ENCODE data around the gene MTMR11. TPM values are rescaled to one million over a fixed set of nuclear protein-coding genes. Genes with fewer than 3 reads are reported as not detected.
"Not testable (repeated sequence)": the region's sequence is repeated elsewhere in the genome, so short reads cannot be mapped to it uniquely, and the experiment has no call there.

The MTMR11 gene
- total RNA-seq, 1 experiment from 2014 or later = 6.5 TPM

DNA sequence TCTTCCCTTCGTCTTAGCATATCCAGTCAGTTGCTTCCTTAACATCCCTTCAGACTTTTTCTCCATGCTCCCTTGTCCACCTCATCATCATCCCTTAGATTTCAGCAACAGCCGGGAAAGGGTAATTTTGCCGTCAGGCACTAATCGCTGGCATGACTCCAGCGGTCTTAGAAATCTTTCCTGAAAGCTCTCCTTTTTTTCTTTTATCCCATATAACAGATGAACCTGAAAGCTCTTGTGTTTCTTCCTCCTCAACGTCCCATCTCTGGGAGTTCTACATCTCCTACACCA is 47.7 kb downstream of the MTMR11 start:
- DNase-seq (ENCODE audit: low spot score) = peak; percentile 57
- CTCF ChIA-PET = interaction anchor here (1.3 to 2.1 kb wide), 2 partner anchors 162 to 298 kb away, joined by 3 to 10 read pairs; no protein-coding TSS in a partner anchor

DNA sequence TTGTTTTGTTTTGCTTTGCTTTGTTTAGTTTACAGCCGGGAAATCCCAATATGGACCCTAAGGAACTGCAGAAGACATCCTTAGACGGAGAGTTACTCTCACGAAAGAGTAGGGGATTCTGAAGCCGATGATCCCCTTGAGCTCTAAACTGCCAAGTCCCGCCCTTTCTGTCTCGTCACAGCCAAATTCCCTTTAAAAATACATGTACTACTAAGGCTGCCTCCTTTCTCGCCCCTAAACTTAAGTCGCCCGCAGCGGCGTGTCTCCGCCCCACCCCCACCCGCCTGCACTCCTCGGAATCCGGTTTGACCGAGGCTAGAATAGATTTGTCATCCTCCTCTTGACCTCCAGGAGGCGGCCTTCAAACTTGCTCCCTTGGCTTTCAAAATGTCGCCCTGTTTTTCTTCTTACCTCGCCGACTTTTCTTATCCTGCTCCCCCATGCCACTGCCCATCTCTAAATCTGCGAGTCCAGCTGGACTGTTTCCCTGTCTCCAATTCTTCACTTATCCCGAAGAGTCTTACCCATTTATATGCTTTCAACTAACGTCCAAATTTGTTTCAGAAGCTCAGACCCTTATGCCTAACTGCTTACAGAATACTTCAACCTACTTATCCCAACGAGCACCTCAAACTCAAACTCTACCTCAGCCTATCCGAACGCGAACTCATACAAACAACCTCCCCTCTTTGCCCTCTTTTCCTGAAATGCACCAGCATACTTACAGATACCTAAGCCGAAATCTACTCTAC is 48.3 kb downstream of the MTMR11 start:
- BruUV-seq (replicated peaks) = TSS peak; percentile 32
- peak; percentile 95 for DNase-seq (ENCODE audit: low spot score)

More for the DNA sequence above, 47.7 kb downstream of the MTMR11 start:
- Histone ChIP-seq H3K9me3 (ENCODE audit: low read depth, low read length, poor library complexity, severe bottlenecking) (no peaks in the 10 kb centered on the region), H3K36me3 (ENCODE audit: insufficient read depth, low read length, poor library complexity, severe bottlenecking) (no peaks in the 10 kb centered on the region), H3K27me3 (replicated peaks; ENCODE audit: insufficient read depth, low read depth, low read length, poor library complexity) (no peaks in the 10 kb centered on the region), H3K27ac (ENCODE audit: low read depth, low read length, poor library complexity, severe bottlenecking) (peak overlapping the region; percentile 98), H3K4me3 (ENCODE audit: low read depth, low read length, poor library complexity, severe bottlenecking) (peak overlapping the region; percentile 68), H3K4me1 (ENCODE audit: insufficient read depth, low read length, poor library complexity, severe bottlenecking) (no peaks in the 10 kb centered on the region)
- POLR2A ChIA-PET (ENCODE audit: low non-redundant PET) = no interaction called here
- BruUV-seq (replicated peaks) = no TSS peak
- intact Hi-C loops (cut with micrococcal nuclease; ENCODE audit: unreplicated experiment) = no loop called here
- TF ChIP-seq EZH2 (IDR thresholded peaks at IDR 0.05; ENCODE audit: borderline replicate concordance, low read depth, low read length, poor library complexity, severe bottlenecking) = no peak
- TF ChIP-seq, protein P1, sequence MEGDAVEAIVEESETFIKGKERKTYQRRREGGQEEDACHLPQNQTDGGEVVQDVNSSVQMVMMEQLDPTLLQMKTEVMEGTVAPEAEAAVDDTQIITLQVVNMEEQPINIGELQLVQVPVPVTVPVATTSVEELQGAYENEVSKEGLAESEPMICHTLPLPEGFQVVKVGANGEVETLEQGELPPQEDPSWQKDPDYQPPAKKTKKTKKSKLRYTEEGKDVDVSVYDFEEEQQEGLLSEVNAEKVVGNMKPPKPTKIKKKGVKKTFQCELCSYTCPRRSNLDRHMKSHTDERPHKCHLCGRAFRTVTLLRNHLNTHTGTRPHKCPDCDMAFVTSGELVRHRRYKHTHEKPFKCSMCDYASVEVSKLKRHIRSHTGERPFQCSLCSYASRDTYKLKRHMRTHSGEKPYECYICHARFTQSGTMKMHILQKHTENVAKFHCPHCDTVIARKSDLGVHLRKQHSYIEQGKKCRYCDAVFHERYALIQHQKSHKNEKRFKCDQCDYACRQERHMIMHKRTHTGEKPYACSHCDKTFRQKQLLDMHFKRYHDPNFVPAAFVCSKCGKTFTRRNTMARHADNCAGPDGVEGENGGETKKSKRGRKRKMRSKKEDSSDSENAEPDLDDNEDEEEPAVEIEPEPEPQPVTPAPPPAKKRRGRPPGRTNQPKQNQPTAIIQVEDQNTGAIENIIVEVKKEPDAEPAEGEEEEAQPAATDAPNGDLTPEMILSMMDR (conservative IDR thresholded peaks at IDR 0.05; ENCODE audit: low read depth, low read length) = no peak

DNA sequence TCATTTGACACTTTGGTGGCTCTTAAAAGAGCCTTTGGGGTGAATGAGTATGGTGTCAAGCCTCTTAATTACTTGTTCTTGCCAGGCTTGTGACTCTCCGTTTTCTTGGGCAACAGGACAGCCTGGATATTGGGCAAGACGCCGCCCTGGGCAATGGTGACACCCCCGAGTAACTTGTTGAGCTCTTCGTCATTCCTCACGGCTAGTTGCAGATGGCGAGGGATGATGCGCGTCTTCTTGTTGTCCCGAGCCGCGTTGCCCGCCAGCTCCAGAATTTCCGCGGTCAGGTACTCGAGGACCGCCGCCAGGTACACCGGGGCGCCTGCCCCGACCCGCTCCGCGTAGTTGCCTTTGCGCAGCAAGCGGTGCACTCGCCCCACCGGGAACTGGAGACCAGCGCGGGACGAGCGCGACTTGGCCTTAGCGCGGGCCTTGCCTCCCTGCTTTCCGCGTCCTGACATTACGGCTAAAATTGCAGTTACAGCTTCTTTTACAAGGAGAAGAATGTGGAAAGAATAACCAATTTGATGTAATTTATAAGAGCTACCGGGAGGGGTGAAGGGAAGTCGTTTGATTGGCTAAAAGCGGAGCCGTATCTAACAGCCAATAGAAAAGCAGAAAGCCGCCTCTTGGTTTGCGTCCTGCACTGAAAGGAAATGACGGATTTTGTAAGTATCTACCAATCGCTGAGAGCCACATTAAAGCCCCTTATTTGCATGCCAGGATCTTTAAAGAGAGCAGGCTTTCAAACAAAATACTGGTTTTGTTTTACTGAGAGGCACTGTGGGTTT is 49.0 kb downstream of the MTMR11 start:
- TSS peak; percentile 34 for BruUV-seq (replicated peaks)
- H3K4me1 ChIP-seq (ENCODE audit: insufficient read depth, low read length, poor library complexity, severe bottlenecking) = no peaks in the 10 kb centered on the region
- H3K9me3 ChIP-seq (ENCODE audit: low read depth, low read length, poor library complexity, severe bottlenecking) = no peaks in the 10 kb centered on the region
- no peaks in the 10 kb centered on the region for H3K27me3 ChIP-seq (replicated peaks; ENCODE audit: insufficient read depth, low read depth, low read length, poor library complexity)
- intact Hi-C loops (cut with micrococcal nuclease; ENCODE audit: unreplicated experiment) = loop anchor here (2.0 kb wide), 1 partner anchor 179 kb away; the partner anchor contains the start of gene VPS45
- H3K4me3 ChIP-seq (ENCODE audit: low read depth, low read length, poor library complexity, severe bottlenecking) = peak overlapping the region; percentile 68
- CTCF ChIA-PET = interaction anchor here (0.6 to 2.1 kb wide), 3 partner anchors 162 to 299 kb away, joined by 3 to 11 read pairs (median 10); no protein-coding TSS in a partner anchor
- DNase-seq (ENCODE audit: low spot score) = peak; percentile 98
- peak overlapping the region; percentile 98 for H3K27ac ChIP-seq (ENCODE audit: low read depth, low read length, poor library complexity, severe bottlenecking)
- TF ChIP-seq, protein P1 (conservative IDR thresholded peaks at IDR 0.05; ENCODE audit: low read depth, low read length) = no peak
- no peak for TF ChIP-seq EZH2 (IDR thresholded peaks at IDR 0.05; ENCODE audit: borderline replicate concordance, low read depth, low read length, poor library complexity, severe bottlenecking)
- POLR2A ChIA-PET (ENCODE audit: low non-redundant PET) = interaction anchor here (0.7 to 1.1 kb wide), 3 partner anchors 122 to 320 kb away, joined by 3 to 5 read pairs (median 4); no protein-coding TSS in a partner anchor
- H3K36me3 ChIP-seq (ENCODE audit: insufficient read depth, low read length, poor library complexity, severe bottlenecking) = no peaks in the 10 kb centered on the region

More for the DNA sequence above, 48.3 kb downstream of the MTMR11 start:
- Histone ChIP-seq H3K27me3 (replicated peaks; ENCODE audit: insufficient read depth, low read depth, low read length, poor library complexity) (no peaks in the 10 kb centered on the region), H3K27ac (ENCODE audit: low read depth, low read length, poor library complexity, severe bottlenecking) (peak overlapping the region; percentile 98), H3K4me3 (ENCODE audit: low read depth, low read length, poor library complexity, severe bottlenecking) (peak overlapping the region; percentile 68), H3K4me1 (ENCODE audit: insufficient read depth, low read length, poor library complexity, severe bottlenecking) (no peaks in the 10 kb centered on the region), H3K9me3 (ENCODE audit: low read depth, low read length, poor library complexity, severe bottlenecking) (no peaks in the 10 kb centered on the region), H3K36me3 (ENCODE audit: insufficient read depth, low read length, poor library complexity, severe bottlenecking) (no peaks in the 10 kb centered on the region)
- TF ChIP-seq EZH2 (IDR thresholded peaks at IDR 0.05; ENCODE audit: borderline replicate concordance, low read depth, low read length, poor library complexity, severe bottlenecking) = no peak
- TF ChIP-seq, protein P1 (conservative IDR thresholded peaks at IDR 0.05; ENCODE audit: low read depth, low read length) = peak; percentile 66
- intact Hi-C loops (cut with micrococcal nuclease; ENCODE audit: unreplicated experiment) = no loop called here
- CTCF ChIA-PET = interaction anchor here (0.6 to 2.1 kb wide), 3 partner anchors 161 to 299 kb away, joined by 3 to 11 read pairs (median 10); no protein-coding TSS in a partner anchor
- POLR2A ChIA-PET (ENCODE audit: low non-redundant PET) = interaction anchor here (0.7 to 1.1 kb wide), 3 partner anchors 122 to 319 kb away, joined by 3 to 5 read pairs (median 4); no protein-coding TSS in a partner anchor

DNA sequence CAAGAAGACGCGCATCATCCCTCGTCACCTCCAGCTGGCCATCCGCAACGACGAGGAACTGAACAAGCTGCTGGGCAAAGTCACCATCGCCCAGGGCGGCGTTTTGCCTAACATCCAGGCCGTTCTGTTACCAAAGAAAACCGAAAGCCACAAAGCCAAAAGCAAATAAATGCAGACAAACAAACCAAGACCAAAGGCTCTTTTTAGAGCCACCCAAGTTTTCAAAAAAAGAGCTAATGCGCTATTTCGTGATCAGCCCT is 49.6 kb downstream of the MTMR11 start:
- ChIA-PET CTCF (interaction anchor here (2.1 kb wide), 1 partner anchor 300 kb away, joined by 10 read pairs; no protein-coding TSS in a partner anchor), POLR2A (ENCODE audit: low non-redundant PET) (interaction anchor here (0.6 to 1.4 kb wide), 4 partner anchors 13 to 123 kb away, joined by 3 to 8 read pairs (median 4); partner anchors contain the start of gene BOLA1)
- BruUV-seq (replicated peaks); H3K36me3 ChIP-seq (ENCODE audit: insufficient read depth, low read length, poor library complexity, severe bottlenecking); H3K27me3 ChIP-seq (replicated peaks; ENCODE audit: insufficient read depth, low read depth, low read length, poor library complexity); H3K9me3 ChIP-seq (ENCODE audit: low read depth, low read length, poor library complexity, severe bottlenecking); H3K4me1 ChIP-seq (ENCODE audit: insufficient read depth, low read length, poor library complexity, severe bottlenecking); DNase-seq (ENCODE audit: low spot score): not testable (repeated sequence)
- H3K27ac ChIP-seq (ENCODE audit: low read depth, low read length, poor library complexity, severe bottlenecking) = peak overlapping the region; percentile 98
- peak overlapping the region; percentile 68 for H3K4me3 ChIP-seq (ENCODE audit: low read depth, low read length, poor library complexity, severe bottlenecking)
- intact Hi-C loops (cut with micrococcal nuclease; ENCODE audit: unreplicated experiment) = loop anchor here (2.0 kb wide), 1 partner anchor 180 kb away; the partner anchor contains the start of gene VPS45
